Activated CD4-positive, alpha-beta T cell treated with anti-CD3 and anti-CD28 coated beads, Interleukin-2, amount 10 ng/mL, durations not matched to agents 7 days and 5 days (primary cell): Measurements from ENCODE around the gene ZCCHC8. TPM values are rescaled to one million over a fixed set of nuclear protein-coding genes. Genes with fewer than 3 reads are reported as not detected.
"Not testable (repeated sequence)": the region's sequence is repeated elsewhere in the genome, so short reads cannot be mapped to it uniquely, and the experiment has no call there.

Source experiments
- CTCF ChIA-PET: fragments of 350-600 bp; sonication (Branson Sonifier 250); formaldehyde crosslinking; loops from one replicate; lab custom pipeline; 2021; ENCODE audit warnings: antibody characterized with exemption; lab: Charles Lee
- POLR2A ChIA-PET: fragments of 350-600 bp; sonication (Branson Sonifier 250); formaldehyde crosslinking; loops from one replicate; lab custom pipeline; 2021; ENCODE audit warnings: antibody characterized with exemption; lab: Charles Lee
- DNase-seq: peaks from one replicate; pipeline ENCODE4 v3.0.0-alpha.2; 2020
- H3K27ac Mint-ChIP-seq: one replicate; pipeline ENCODE4 v1.8.0; 2021; ENCODE audit warnings: mild to moderate bottlenecking, moderate library complexity, mixed read lengths
- H3K27me3 Mint-ChIP-seq: one replicate; pipeline ENCODE4 v1.8.0; 2021; ENCODE audit warnings: mixed read lengths
- H3K36me3 Mint-ChIP-seq: one replicate; pipeline ENCODE4 v1.8.0; 2021; ENCODE audit warnings: low read depth, mixed read lengths
- H3K4me1 Mint-ChIP-seq: one replicate; pipeline ENCODE4 v1.8.0; 2021; ENCODE audit warnings: mixed read lengths
- H3K4me3 Mint-ChIP-seq: one replicate; pipeline ENCODE4 v1.8.0; 2021; ENCODE audit warnings: mild to moderate bottlenecking, moderate library complexity, mixed read lengths
- H3K9me3 Mint-ChIP-seq: one replicate; pipeline ENCODE4 v1.8.0; 2021; ENCODE audit warnings: mixed read lengths
- total RNA-seq, 2 experiments: library from RNA; stranded (reverse); gene quantifications; one replicate each; pipeline ENCODE4 v1.2.3, GENCODE V29; 2021

ZCCHC8 gene
- total RNA-seq, 2 experiments from 2014 or later, result 45.1 to 50.2 TPM

GRCh38 chr12:122444071-122444470 is 56.7 kb downstream of the ZCCHC8 start:
- H3K36me3 Mint-ChIP-seq, DNase-seq, H3K4me3 Mint-ChIP-seq, H3K27me3 Mint-ChIP-seq, H3K4me1 Mint-ChIP-seq, H3K9me3 Mint-ChIP-seq, POLR2A ChIA-PET, H3K27ac Mint-ChIP-seq, CTCF ChIA-PET: not testable (repeated sequence)

- ChIA-PET CTCF (interaction anchor here (1.1 kb wide), 1 partner anchor 17 kb away, joined by 3 read pairs; the partner anchor contains the start of gene CLIP1), POLR2A (interaction anchor here (0.7 kb wide), 1 partner anchor 613 kb away, joined by 3 read pairs; no protein-coding TSS in a partner anchor)
- not testable (repeated sequence) for DNase-seq, H3K9me3 Mint-ChIP-seq, H3K27me3 Mint-ChIP-seq, H3K36me3 Mint-ChIP-seq, H3K4me1 Mint-ChIP-seq, H3K27ac Mint-ChIP-seq, H3K4me3 Mint-ChIP-seq
These were observed 61.9 kb downstream of the ZCCHC8 start for GRCh38 chr12:122438822-122439221.

GRCh38 chr12:122437656-122438121 is 63.0 kb downstream of the ZCCHC8 start:
- CTCF ChIA-PET, result no interaction called here
- H3K9me3 Mint-ChIP-seq, result no peaks in the 10 kb centered on the region
- H3K4me3 Mint-ChIP-seq, result no peak overlapping the region

GRCh38 chr12:122435186-122435585 is 65.5 kb downstream of the ZCCHC8 start:
- Mint-ChIP-seq H3K4me3 (no peak overlapping the region), H3K27me3 (no peaks in the 10 kb centered on the region), H3K4me1 (no peaks in the 10 kb centered on the region), H3K27ac (no peak overlapping the region), H3K9me3 (no peaks in the 10 kb centered on the region), H3K36me3 (no peaks in the 10 kb centered on the region)
- DNase-seq, result no peak
- POLR2A ChIA-PET, result no interaction called here
- CTCF ChIA-PET, result interaction anchor here (0.6 to 1.0 kb wide), 3 partner anchors 9 to 157 kb away, joined by 3 read pairs; no protein-coding TSS in a partner anchor

More at GRCh38 chr12:122437656-122438121, 63.0 kb downstream of the ZCCHC8 start:
- POLR2A ChIA-PET, result no interaction called here
- no peaks in the 10 kb centered on the region for H3K4me1 Mint-ChIP-seq
- no peaks in the 10 kb centered on the region for H3K36me3 Mint-ChIP-seq
- H3K27me3 Mint-ChIP-seq, result no peaks in the 10 kb centered on the region
- H3K27ac Mint-ChIP-seq, result no peak overlapping the region
- no peak for DNase-seq

GRCh38 chr12:122429043-122429442 is 71.7 kb downstream of the ZCCHC8 start:
- H3K4me1 Mint-ChIP-seq, H3K4me3 Mint-ChIP-seq, H3K27ac Mint-ChIP-seq, DNase-seq, H3K36me3 Mint-ChIP-seq, H3K27me3 Mint-ChIP-seq, CTCF ChIA-PET, H3K9me3 Mint-ChIP-seq, POLR2A ChIA-PET: not testable (repeated sequence)

GRCh38 chr12:122427403-122427802 is 73.3 kb downstream of the ZCCHC8 start:
- POLR2A ChIA-PET, result no interaction called here
- DNase-seq, result no peak
- no peaks in the 10 kb centered on the region for H3K36me3 Mint-ChIP-seq
- peaks cover 11% of the 10 kb centered on the region for H3K4me1 Mint-ChIP-seq
- H3K27me3 Mint-ChIP-seq, result no peaks in the 10 kb centered on the region
- H3K27ac Mint-ChIP-seq, result no peak overlapping the region
- no peak overlapping the region for H3K4me3 Mint-ChIP-seq
- H3K9me3 Mint-ChIP-seq, result no peaks in the 10 kb centered on the region
- CTCF ChIA-PET, result interaction anchor here (0.7 to 1.3 kb wide), 6 partner anchors 14 to 46 kb away, joined by 3 to 5 read pairs (median 4); no protein-coding TSS in a partner anchor

- Mint-ChIP-seq H3K27ac (peak overlapping the region; percentile 93), H3K27me3 (no peaks in the 10 kb centered on the region), H3K4me1 (peaks cover 27% of the 10 kb centered on the region), H3K4me3 (peak overlapping the region; percentile 82), H3K9me3 (no peaks in the 10 kb centered on the region), H3K36me3 (peaks cover 6% of the 10 kb centered on the region)
- CTCF ChIA-PET, result interaction anchor here (0.9 to 2.0 kb wide), 5 partner anchors 9 to 47 kb away, joined by 3 to 8 read pairs (median 7); no protein-coding TSS in a partner anchor
- POLR2A ChIA-PET, result no interaction called here
- DNase-seq, result no peak
These were observed 77.2 kb downstream of the ZCCHC8 start for GRCh38 chr12:122423258-122424165.

- H3K4me1 Mint-ChIP-seq, result peaks cover 30% of the 10 kb centered on the region
- H3K9me3 Mint-ChIP-seq, result no peaks in the 10 kb centered on the region
- no peaks in the 10 kb centered on the region for H3K27me3 Mint-ChIP-seq
- peak overlapping the region; percentile 82 for H3K4me3 Mint-ChIP-seq
- H3K27ac Mint-ChIP-seq, result peak overlapping the region; percentile 93
- DNase-seq, result peak; percentile 32
- peaks cover 9% of the 10 kb centered on the region for H3K36me3 Mint-ChIP-seq
- ChIA-PET POLR2A (no interaction called here), CTCF (interaction anchor here (0.6 to 2.0 kb wide), 10 partner anchors 10 to 81 kb away, joined by 3 to 8 read pairs (median 3); no protein-coding TSS in a partner anchor)
These were observed 77.9 kb downstream of the ZCCHC8 start for GRCh38 chr12:122422730-122423257.

- Mint-ChIP-seq H3K4me3 (peak within 1 kb of the TSS; percentile 91), H3K27ac (peak within 1 kb of the TSS; percentile 93), H3K4me1 (peaks cover 32% of the 10 kb centered on the region), H3K27me3 (no peaks in the 10 kb centered on the region), H3K9me3 (no peaks in the 10 kb centered on the region), H3K36me3 (peaks cover 10% of the 10 kb centered on the region)
- peak; percentile 60 for DNase-seq
- CTCF ChIA-PET, result interaction anchor here (0.6 to 2.0 kb wide), 8 partner anchors 12 to 81 kb away, joined by 3 to 8 read pairs (median 3); no protein-coding TSS in a partner anchor
- POLR2A ChIA-PET, result interaction anchor here (0.6 kb wide), 1 partner anchor 81 kb away, joined by 5 read pairs; no protein-coding TSS in a partner anchor
These were observed 78.7 kb downstream of the ZCCHC8 start, which contains the start of gene CLIP1 for GRCh38 chr12:122421821-122422729. Gene CLIP1 (minus strand): TSS chr12:122422669. CDS start chr12:122380452, 42,217 bp downstream.

Other genes starting within 250 kb of the ZCCHC8 start
- 10 to 100 TPM; 29.7 to 33.1 TPM for gene VPS33A, start 234.4 kb downstream of the ZCCHC8 start, total RNA-seq
- gene CLIP1, start 78.3 kb downstream of the ZCCHC8 start, total RNA-seq, result 10 to 100 TPM; 75.6 to 76.5 TPM
- 10 to 100 TPM; 79.6 to 82.3 TPM for gene RSRC2, start 26.0 kb upstream of the ZCCHC8 start, total RNA-seq
- 100 to 1,000 TPM; 124 to 136 TPM for gene KNTC1, start 26.3 kb upstream of the ZCCHC8 start, total RNA-seq
- gene HCAR2, start 202.4 kb upstream of the ZCCHC8 start, total RNA-seq, result not detected
- gene HCAR3, start 215.9 kb upstream of the ZCCHC8 start, total RNA-seq, result not detected
- gene HCAR1, start 229.9 kb upstream of the ZCCHC8 start, total RNA-seq, result under 1 TPM; 0.17 to 0.37 TPM